B cell (primary cell): ENCODE measurements around the gene CELF4. TPM values are rescaled to one million over a fixed set of nuclear protein-coding genes. Genes with fewer than 3 reads are reported as not detected.

Experiments used
- ATAC-seq: fragments of 200-7000 bp; cut with Tn5 transposase; one replicate; pipeline ENCODE4 v1.10.0; 2021; ENCODE audit warnings: low read depth, mild to moderate bottlenecking, moderate number of reproducible peaks, moderate library complexity
- CTCF ChIA-PET: fragments of 350-600 bp; sonication (Branson Sonifier 250); formaldehyde crosslinking; loops from one replicate; lab custom pipeline; 2021; ENCODE audit warnings: antibody characterized with exemption, inconsistent platforms; lab: Charles Lee
- POLR2A ChIA-PET: fragments of 350-600 bp; sonication (Branson Sonifier 250); formaldehyde crosslinking; loops from one replicate; lab custom pipeline; 2021; ENCODE audit warnings: antibody characterized with exemption; lab: Charles Lee
- DNase-seq: peaks from one replicate; pipeline ENCODE4 v3.0.0; 2013
- H2AFZ ChIP-seq: 2 replicates; pipeline ENCODE4 v1.6.1; 2012; ENCODE audit warnings: mild to moderate bottlenecking, low read depth, low read length; ENCODE audit not compliant: insufficient read depth, poor library complexity, severe bottlenecking
- H3K27ac ChIP-seq, 2 donors: 1 replicate in 1 of 2; 2 replicates in 1 of 2; pipeline ENCODE4 v1.5.1; 2012 to 2013; ENCODE audit warnings: low read length in 2 of 2, mild to moderate bottlenecking in 2 of 2, moderate library complexity in 1 of 2
- H3K27me3 ChIP-seq, 4 experiments: fragments of 200-600 bp in 1 of 4; sonication (generic) in 1 of 4; replicated peaks in 1 of 4; 1 replicate in 2 of 4; 2 replicates in 2 of 4; pipeline versions ENCODE4 v1.6.1 to v1.7.0; 2013 to 2016; ENCODE audit warnings: low read length in 3 of 4, mild to moderate bottlenecking in 2 of 4, mixed read lengths in 1 of 4, moderate library complexity in 1 of 4; ENCODE audit not compliant: insufficient read depth in 4 of 4, control insufficient read depth in 3 of 4; ENCODE audit errors: control extremely low read depth in 1 of 4
- H3K36me3 ChIP-seq, 2 experiments: replicated peaks in 1 of 2; 1 replicate in 1 of 2; 2 replicates in 1 of 2; pipeline versions ENCODE4 v1.6.1 to v1.7.1; 2013; ENCODE audit warnings: low read length in 1 of 2; ENCODE audit not compliant: insufficient read depth in 2 of 2, control insufficient read depth in 1 of 2; ENCODE audit errors: control extremely low read depth in 1 of 2, extremely low read depth in 1 of 2
- H3K4me1 ChIP-seq, 2 donors: fragments of 200-600 bp in 1 of 2; sonication (generic) in 1 of 2; 1 replicate in 1 of 2; 2 replicates in 1 of 2; pipeline versions ENCODE4 v1.5.1 to v1.6.1; 2013 to 2017; ENCODE audit warnings: low read length in 2 of 2; ENCODE audit not compliant: control insufficient read depth in 2 of 2, insufficient read depth in 2 of 2
- H3K4me2 ChIP-seq: replicated peaks from 2 replicates; pipeline ENCODE3; 2012; ENCODE audit warnings: mild to moderate bottlenecking, low read depth, low read length; ENCODE audit not compliant: poor library complexity, severe bottlenecking
- H3K4me3 ChIP-seq, 5 experiments: fragments of 200-600 bp in 1 of 5; sonication (generic) in 1 of 5; 1 replicate in 3 of 5; 2 replicates in 2 of 5; pipeline versions ENCODE4 v1.5.1 to v1.7.0; 2011 to 2016; ENCODE audit warnings: low read length in 4 of 5, mild to moderate bottlenecking in 4 of 5, low read depth in 2 of 5, control low read depth in 1 of 5, moderate library complexity in 1 of 5; ENCODE audit not compliant: insufficient read depth in 1 of 5; ENCODE audit errors: control extremely low read depth in 1 of 5, extremely low read depth in 1 of 5
- H3K79me2 ChIP-seq: fragments of 200-600 bp; sonication (generic); one replicate; pipeline ENCODE4 v1.6.0; 2016; ENCODE audit warnings: low read length; ENCODE audit not compliant: control insufficient read depth, insufficient read depth
- H3K9ac ChIP-seq: fragments of 200-600 bp; sonication (generic); 2 replicates; pipeline ENCODE4 v1.6.1; 2017; ENCODE audit warnings: mild to moderate bottlenecking, low read length, moderate library complexity
- H3K9me3 ChIP-seq, 3 donors: one replicate each; pipeline versions ENCODE4 v1.6.1 to v1.7.1; 2013; ENCODE audit warnings: low read length in 2 of 3; ENCODE audit not compliant: control insufficient read depth in 2 of 3, insufficient read depth in 1 of 3; ENCODE audit errors: control extremely low read depth in 1 of 3
- H4K20me1 ChIP-seq: 2 replicates; pipeline ENCODE4 v1.6.0; 2012; ENCODE audit warnings: mild to moderate bottlenecking, low read length; ENCODE audit not compliant: insufficient read depth, control insufficient read depth, poor library complexity, severe bottlenecking
- H3K27ac Mint-ChIP-seq: one replicate; pipeline ENCODE4 v1.8.0; 2021; ENCODE audit warnings: mixed read lengths
- H3K27me3 Mint-ChIP-seq: one replicate; pipeline ENCODE4 v1.8.0; 2021; ENCODE audit warnings: mixed read lengths
- H3K4me1 Mint-ChIP-seq: one replicate; pipeline ENCODE4 v1.8.0; 2021; ENCODE audit warnings: mixed read lengths
- H3K4me3 Mint-ChIP-seq: one replicate; pipeline ENCODE4 v1.8.0; 2021; ENCODE audit warnings: mixed read lengths
- H3K9me3 Mint-ChIP-seq: one replicate; pipeline ENCODE4 v1.8.0; 2022; ENCODE audit warnings: mixed read lengths; ENCODE audit not compliant: insufficient read depth
- CTCF ChIP-seq: fragments of 200-600 bp; IDR thresholded peaks from one replicate; pipeline ENCODE4 v1.8.0; 2022; ENCODE audit warnings: antibody characterized with exemption, mild to moderate bottlenecking
- EZH2 ChIP-seq: IDR thresholded peaks from 2 replicates; pipeline ENCODE4 v1.6.1; 2012; ENCODE audit warnings: borderline replicate concordance, low read depth, mild to moderate bottlenecking, moderate library complexity, low read length; ENCODE audit not compliant: insufficient read depth, poor library complexity, severe bottlenecking
- WGBS: methylation state at CpG from one replicate; pipeline ENCODE4 v1.1.5; 2013; ENCODE audit warnings: missing lambda C conversion rate; ENCODE audit not compliant: insufficient coverage; 5-methylcytosine and 5-hydroxymethylcytosine counted together
- intact Hi-C: fragments of 100-400 bp; cut with micrococcal nuclease; formaldehyde crosslinking; loops from one replicate; pipeline ENCODE4 v1.10.0; 2022
- polyA plus RNA-seq: library from polyadenylated mRNA; depleted of rRNA; stranded (reverse); fragments of >200 nt; gene quantifications from 2 replicates; pipeline ENCODE4 v1.2.3, GENCODE V29; 2012
- total RNA-seq, 2 donors: library from RNA; stranded (reverse); fragments of 120-200 nt in 1 of 2; gene quantifications; 1 replicate in 1 of 2; 2 replicates in 1 of 2; pipeline versions ENCODE4 v1.2.3 to v1.2.4, GENCODE V29; 2013 to 2022

The CELF4 gene
- total and polyA plus RNA-seq, 2 donors (not counting 1 experiment from before 2014, with no cell fraction given), result not detected

GRCh38 chr18:37380546-37381110, 185.0 kb downstream of the CELF4 start:
- Histone ChIP-seq H3K9me3 (no peaks in the 10 kb centered on the region), H3K79me2 (no peaks in the 10 kb centered on the region), H3K4me3 (no peak overlapping the region), H3K4me2 (no peak overlapping the region), H3K4me1 (no peaks in the 10 kb centered on the region), H3K9ac (no peak overlapping the region), H3K27me3 (peaks cover 0 to 3% (median 0%) of the 10 kb centered on the region in 4 experiments), H3K36me3 (no peaks in the 10 kb centered on the region), H3K27ac (no peak overlapping the region), H4K20me1 (no peaks in the 10 kb centered on the region), H2AFZ (no peak overlapping the region)
- H3K27ac Mint-ChIP-seq, result no peak overlapping the region
- H3K27me3 Mint-ChIP-seq, result peaks cover 20% of the 10 kb centered on the region
- no peaks in the 10 kb centered on the region for H3K4me1 Mint-ChIP-seq
- ATAC-seq (no peak), DNase-seq (no peak)
- intact Hi-C loops, result no loop called here
- ChIA-PET CTCF (no interaction called here), POLR2A (no interaction called here)
- no peaks in the 10 kb centered on the region for H3K9me3 Mint-ChIP-seq
- TF ChIP-seq EZH2 (no peak), CTCF (no peak)
- H3K4me3 Mint-ChIP-seq, result no peak overlapping the region

- Mint-ChIP-seq H3K27me3 (peaks cover 17% of the 10 kb centered on the region), H3K9me3 (no peaks in the 10 kb centered on the region), H3K27ac (no peak overlapping the region), H3K4me3 (no peak overlapping the region), H3K4me1 (no peaks in the 10 kb centered on the region)
- no peaks in the 10 kb centered on the region for H3K79me2 ChIP-seq
- H3K4me2 ChIP-seq, result no peak overlapping the region
- H4K20me1 ChIP-seq, result no peaks in the 10 kb centered on the region
- no peaks in the 10 kb centered on the region for H3K9me3 ChIP-seq
- no peak for ATAC-seq
- no peak overlapping the region for H3K4me3 ChIP-seq
- intact Hi-C loops, result no loop called here
- H3K27me3 ChIP-seq, result no peaks in the 10 kb centered on the region
- TF ChIP-seq CTCF, result no peak
- TF ChIP-seq EZH2, result no peak
- H3K36me3 ChIP-seq, result no peaks in the 10 kb centered on the region
- WGBS, result 37% methylated on average over 3 of the region's 11 CpGs
- POLR2A ChIA-PET, result no interaction called here
- DNase-seq, result no peak
- no peak overlapping the region for H2AFZ ChIP-seq
- CTCF ChIA-PET, result no interaction called here
- no peaks in the 10 kb centered on the region for H3K4me1 ChIP-seq
- H3K9ac ChIP-seq, result no peak overlapping the region
- no peak overlapping the region for H3K27ac ChIP-seq
These were observed 187.1 kb downstream of the CELF4 start for GRCh38 chr18:37378336-37379010.
